ENCODE results near the gene AK3.
A peak's percentile ranks its signal among the peaks of the same experiment; 100 is the strongest.

Gene AK3

DNA sequence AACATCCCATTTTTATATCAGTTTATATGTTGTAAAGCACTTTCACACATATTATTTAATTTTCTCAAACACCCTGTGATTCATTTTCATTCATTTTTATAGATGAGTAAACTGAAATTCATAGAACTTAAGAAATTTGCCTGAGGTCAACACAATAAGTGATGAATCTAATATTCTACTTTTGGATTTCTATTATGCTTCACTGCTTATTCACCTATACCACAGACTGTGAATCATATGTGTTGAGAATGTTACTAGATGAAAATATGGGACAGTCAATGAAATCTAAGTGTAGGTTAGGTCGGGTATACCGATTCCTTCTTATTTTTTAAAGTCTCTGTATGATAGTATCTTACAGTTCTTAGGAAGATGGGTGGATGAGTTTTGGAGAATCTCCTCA is 36.9 kb downstream of the AK3 start:
- no peak for DNase-seq (ENCODE audit: low spot score)

DNA sequence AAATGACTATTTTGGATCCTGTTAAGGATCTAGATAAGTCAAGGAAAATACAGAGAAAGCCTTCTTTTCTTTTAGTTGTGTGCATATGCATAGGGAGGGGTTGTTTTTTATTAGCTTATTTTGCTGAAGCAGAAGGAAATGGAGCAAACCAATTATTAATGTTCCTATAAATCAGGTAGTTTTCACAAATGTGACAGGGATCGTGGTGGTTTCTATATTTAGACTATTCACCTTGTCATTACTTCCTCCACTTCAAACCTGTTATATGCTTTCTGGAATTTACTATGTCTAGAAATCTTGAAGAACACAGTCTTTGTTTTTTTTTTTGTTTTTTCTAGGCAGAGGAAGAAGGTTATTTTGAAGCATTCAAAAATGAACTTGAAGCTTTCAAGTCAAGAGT is 39.5 kb downstream of the AK3 start:
- DNase-seq (ENCODE audit: low spot score) = no peak

- no peak for DNase-seq (ENCODE audit: low spot score)
Measured at GRCh38 chr9:4700932-4701331, 40.1 kb downstream of the AK3 start.

DNA sequence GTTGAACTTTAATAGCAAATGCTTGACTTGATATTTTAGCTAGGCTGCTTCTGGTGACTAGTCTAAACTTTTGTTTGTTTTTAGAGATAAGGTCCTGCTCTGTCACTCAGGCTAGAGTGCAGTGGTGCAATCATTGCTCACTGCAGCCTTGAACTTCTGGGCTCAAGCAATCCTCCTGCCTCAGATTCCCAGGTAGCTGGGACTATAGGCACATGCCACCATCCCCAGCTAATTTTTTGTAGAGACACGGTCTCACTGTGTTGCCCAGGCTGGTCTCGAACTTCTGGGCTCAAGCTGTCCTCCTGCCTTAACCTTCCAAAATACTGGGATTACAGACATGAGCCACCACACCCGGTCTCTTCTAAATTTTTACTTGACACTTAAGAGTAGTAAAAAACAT is 40.9 kb downstream of the AK3 start:
- DNase-seq (ENCODE audit: low spot score) = no peak

- DNase-seq (ENCODE audit: low spot score) = no peak
Measured at GRCh38 chr9:4691795-4692194, 49.2 kb downstream of the AK3 start.

DNA sequence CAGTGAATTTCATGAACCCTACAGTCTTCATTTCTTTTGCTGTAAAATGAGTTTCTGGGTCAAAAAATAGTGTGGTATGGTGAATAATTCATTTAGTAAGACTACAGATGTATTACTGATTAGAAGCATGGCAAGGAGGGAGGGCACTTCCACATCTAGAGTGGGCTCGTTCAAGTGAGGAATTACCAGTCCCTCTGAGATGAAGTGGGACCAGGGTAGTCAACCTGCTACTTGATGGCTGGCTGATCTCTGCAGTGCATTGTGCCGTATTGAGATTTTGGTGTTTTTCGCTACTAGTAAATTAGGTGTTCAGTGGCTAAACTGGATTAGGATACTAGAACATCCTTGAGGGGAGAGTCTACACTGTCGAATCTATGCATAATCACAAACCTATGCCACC is 50.9 kb downstream of the AK3 start:
- DNase-seq (ENCODE audit: low spot score) = no peak

- no peak for DNase-seq (ENCODE audit: low spot score)
Measured at GRCh38 chr9:4689687-4690104, 51.3 kb downstream of the AK3 start.

DNA sequence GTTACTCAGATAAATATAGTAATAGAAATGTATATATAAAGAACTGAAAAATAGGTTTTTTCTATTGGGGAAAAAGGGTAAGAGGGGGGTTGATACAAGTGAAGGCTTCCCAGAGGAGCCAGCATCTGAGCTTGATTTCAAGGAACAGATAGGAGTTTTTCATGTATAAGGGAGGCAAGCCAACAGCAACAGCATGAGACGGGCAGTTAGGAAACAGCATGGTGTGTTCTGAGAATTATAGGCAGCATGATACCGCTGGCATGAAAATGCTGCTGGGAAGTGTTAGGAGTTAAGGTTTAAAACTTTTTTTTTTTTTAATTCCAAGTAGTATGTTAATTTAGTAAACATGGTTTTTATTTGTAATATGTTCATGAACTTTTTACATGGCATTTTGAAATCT is 52.0 kb downstream of the AK3 start:
- no peak for DNase-seq (ENCODE audit: low spot score)

DNA sequence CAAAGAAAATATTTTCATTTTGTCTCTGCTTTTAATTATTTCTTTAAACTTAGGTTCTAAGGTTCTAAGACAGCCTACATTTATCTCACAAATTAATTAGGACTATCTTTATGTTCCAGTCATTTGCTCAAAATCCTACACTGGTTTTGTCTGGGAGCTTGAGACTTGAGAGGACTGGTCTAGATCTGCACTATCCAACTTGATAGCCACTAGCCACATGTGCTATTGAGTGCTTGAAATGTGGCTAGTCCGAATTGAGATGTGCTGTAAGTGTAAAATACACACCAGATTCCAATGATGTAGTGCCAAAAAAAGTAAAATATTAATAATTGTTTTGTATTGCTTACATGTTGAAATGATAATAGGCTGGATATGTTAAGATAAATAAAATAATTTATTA is 54.4 kb downstream of the AK3 start:
- DNase-seq (ENCODE audit: low spot score) = no peak

- no peak for DNase-seq (ENCODE audit: low spot score)
Measured at GRCh38 chr9:4686112-4686511, 54.9 kb downstream of the AK3 start.

DNA sequence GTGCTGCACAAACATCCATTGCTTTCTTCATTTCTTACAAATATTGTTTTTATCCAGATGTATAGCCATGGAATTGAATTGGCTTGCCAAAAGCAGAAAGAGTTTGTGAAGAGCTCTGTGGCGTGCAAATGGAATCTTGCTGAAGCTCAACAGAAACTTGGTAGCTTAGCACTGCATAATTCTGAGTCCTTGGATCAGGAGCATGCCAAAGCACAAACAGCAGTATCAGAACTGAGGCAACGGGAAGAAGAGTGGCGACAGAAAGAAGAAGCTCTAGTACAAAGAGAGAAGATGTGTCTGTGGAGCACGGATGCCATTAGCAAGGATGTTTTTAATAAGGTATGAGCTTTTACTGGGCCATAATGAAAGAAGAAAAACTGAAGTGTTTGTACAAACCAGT is 56.2 kb downstream of the AK3 start:
- DNase-seq (ENCODE audit: low spot score) = no peak

GRCh38 chr9:4680750-4681149 is 60.3 kb downstream of the AK3 start:
- DNase-seq (ENCODE audit: low spot score) = no peak

DNA sequence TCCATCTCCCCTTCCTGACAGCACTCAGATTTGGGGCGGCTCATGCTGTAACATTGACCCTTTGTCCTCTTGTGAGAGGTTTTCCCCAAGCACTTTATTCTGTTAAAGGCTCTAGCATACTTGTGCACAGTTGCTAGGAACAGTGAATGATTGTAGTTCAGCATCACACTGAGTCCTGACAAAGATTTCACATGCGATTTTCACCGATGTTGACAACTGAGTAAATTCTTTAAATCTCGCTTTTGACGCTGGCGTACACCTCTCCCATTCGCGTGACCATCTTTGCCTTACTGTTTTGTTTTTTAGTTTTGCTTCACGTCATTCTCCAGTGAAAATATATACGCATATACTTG is 60.9 kb downstream of the AK3 start:
- DNase-seq (ENCODE audit: low spot score) = no peak

DNA sequence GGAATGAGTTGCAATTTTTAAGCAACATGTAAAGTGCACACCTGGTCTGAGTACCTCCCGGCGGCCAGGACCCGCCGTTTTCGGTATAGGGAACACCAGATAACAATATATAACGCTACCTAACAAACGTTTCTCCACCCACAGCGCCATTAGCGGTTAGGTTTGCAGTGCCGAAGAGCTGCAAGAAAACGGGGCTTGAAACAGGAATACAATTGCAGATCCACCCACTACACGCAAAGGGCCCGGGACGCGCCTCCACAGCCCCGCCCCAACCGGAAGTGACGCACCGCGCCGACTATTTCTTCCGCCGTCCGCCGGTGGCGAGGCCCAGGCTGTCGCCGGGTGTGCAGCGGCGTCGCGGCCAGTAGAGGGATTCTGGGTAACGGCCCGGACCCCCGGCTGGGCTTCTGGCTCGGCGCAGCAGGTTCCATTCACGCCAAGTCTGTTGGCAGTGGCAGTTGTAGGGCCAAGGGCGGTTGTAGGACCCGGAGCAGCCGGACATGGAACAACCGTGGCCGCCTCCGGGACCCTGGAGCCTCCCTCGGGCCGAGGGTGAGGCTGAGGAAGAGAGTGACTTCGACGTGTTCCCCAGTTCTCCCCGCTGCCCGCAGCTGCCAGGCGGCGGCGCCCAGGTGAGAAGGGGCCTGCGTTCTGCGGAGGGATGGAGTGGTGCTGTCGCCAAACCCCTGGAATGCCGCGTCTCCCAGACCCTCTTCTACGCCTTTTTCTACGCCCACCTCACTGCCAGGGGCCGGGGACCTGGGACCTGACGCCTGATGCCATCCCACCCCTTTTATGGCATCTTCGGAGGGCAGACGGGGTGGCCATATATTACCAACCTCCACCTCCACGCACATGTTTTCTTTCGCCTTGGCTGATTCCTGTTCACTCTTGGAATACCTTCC is 61.5 kb downstream of the AK3 start, which contains the start of gene CDC37L1:
Gene CDC37L1 (plus strand): TSS at position 302 of the 905 bp plus-strand sequence. CDS start 199 bp downstream, at position 501.
- peak; percentile 94 for DNase-seq (ENCODE audit: low spot score)

DNA sequence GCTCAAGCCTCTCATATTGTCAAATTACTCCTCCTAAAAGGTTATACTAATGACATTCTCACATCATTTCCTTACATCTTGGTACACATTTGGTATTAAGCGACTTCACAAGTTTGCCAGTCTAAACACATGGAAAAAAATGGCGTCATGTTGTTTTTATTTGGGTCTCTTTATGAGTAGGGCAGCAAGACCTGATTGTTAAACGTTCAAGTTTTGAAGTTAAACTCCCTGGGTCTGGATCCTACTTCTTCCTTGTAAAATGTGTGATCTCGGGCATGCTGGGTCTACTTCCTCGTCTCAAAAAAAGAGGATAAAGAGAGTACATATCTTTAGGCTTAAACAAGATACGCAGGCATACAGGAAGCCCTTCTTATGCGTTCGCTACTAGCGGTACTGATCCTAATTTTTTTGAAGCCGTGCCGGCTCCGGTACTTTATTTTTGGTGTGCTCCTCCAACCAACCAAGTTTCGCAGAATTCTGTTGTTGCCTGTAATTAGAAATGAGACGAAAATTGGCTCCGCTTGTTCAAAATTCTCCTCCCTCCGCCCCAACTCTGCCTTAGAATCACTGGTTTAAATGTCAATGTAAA is 62.2 kb downstream of the AK3 start:
- no peak for DNase-seq (ENCODE audit: low spot score)

GRCh38 chr9:4677392-4677791 is 63.6 kb downstream of the AK3 start:
- no peak for DNase-seq (ENCODE audit: low spot score)

- DNase-seq (ENCODE audit: low spot score) = no peak
Measured at GRCh38 chr9:4674783-4675182, 66.2 kb downstream of the AK3 start.

DNA sequence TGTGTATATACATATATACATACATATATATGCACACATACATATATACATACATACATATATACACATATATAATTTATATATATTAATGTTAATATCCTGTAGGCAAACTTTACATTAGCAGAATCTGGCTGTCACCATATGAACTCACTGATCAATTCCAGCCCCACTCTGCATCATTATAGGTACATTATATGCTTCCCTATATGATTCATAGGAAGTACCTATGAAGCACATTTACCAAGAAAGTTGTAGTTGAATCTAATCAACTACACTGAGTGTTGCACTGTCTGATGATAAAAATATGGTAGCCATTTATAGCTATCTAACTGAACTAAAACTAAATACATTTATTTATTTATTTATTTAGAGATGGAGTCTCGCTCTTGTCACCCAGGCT is 69.3 kb downstream of the AK3 start:
- no peak for DNase-seq (ENCODE audit: low spot score)

- no peak for DNase-seq (ENCODE audit: low spot score)
Measured at GRCh38 chr9:4670591-4670990, 70.4 kb downstream of the AK3 start.

DNA sequence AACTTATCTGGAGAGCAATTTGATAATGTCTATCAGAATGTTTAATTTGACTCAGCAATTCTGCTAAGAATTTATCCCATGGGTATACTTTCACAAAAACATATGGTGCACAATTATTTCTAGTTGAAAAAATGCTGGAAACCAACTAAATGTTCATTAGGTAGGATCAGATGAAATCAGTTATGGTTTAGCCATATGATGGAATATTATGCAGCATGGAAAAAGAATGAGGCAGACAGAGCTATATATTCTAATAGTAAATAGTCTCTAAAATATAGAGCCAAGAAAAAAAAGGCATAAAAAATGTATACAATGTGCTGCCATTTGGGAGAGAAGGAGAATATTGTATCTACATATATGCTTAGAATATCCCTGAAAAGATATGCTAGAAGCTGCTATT is 71.1 kb downstream of the AK3 start:
- DNase-seq (ENCODE audit: low spot score) = no peak

DNA sequence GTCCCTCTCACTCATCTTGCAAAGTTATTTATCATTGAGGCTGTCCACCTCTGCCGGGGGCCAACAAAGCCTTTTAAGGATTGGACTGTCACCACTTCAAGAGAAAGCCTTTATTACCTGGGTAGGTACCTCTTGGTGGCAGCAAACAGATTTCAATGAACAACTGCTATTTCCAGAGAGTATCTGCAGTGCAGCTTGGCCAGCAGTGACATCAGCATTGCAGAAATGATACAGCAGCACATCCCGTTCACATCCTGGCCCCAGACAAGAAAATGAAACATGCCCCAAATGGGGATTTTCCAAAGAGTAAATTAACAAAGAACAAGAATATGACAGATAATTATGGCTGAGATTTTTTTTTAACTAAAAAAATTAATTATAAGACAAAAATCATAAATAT is 72.4 kb downstream of the AK3 start:
- DNase-seq (ENCODE audit: low spot score) = no peak

DNA sequence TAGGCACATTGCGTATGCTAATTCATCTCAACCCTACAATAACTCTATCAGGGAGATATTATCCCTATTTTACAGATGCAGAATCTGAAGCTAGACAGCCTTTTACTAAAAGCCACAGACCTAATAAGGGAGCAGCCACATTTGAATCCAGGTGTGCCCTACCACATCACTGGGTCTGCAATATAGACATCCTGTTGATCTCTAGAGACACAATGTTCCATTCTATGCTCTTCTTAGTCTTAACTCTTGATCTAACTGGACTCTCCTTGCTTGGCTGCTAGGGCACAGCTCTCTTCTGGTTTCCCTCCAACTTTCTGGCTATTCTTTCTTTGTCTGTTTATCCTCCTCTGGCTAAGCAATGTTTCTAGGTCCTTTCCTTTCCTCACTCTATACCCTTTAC is 73.3 kb downstream of the AK3 start:
- no peak for DNase-seq (ENCODE audit: low spot score)

GRCh38 chr9:4666042-4666699 is 74.8 kb downstream of the AK3 start, which contains the start of gene SPATA6L:
SPATA6L (minus strand) TSS chr9:4666480; CDS start chr9:4666250, 230 bp downstream.
- peak; percentile 57 for DNase-seq (ENCODE audit: low spot score)

Measured in germinal center (tissue), 1 donor.